KG1 (cell line): ENCODE results near the gene NEGR1.

Experiments
- DNase-seq: peaks from one replicate; lab custom pipeline; 2025; lab: John Stamatoyannopoulos, UW

NEGR1 gene

DNA sequence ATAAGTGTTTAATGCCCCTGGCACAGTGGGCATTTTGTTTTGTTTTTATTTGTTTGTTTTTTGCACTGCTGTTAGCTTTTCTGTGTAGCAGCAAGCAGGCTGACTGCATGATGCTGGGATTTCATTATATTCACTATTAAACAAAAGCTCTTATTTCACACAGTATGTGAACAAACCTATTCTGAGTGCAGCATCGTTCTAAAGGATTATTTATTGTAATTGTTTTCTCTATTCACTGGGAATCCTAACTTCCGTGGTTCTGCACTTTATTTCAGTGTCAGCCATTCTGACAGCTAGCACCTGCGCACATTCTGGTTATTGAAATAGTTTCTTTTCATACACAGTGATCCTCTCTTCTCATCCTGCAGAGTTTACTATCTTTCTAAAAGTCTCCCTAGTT, 595.0 kb downstream of the NEGR1 start:
- DNase-seq, result no peak

DNA sequence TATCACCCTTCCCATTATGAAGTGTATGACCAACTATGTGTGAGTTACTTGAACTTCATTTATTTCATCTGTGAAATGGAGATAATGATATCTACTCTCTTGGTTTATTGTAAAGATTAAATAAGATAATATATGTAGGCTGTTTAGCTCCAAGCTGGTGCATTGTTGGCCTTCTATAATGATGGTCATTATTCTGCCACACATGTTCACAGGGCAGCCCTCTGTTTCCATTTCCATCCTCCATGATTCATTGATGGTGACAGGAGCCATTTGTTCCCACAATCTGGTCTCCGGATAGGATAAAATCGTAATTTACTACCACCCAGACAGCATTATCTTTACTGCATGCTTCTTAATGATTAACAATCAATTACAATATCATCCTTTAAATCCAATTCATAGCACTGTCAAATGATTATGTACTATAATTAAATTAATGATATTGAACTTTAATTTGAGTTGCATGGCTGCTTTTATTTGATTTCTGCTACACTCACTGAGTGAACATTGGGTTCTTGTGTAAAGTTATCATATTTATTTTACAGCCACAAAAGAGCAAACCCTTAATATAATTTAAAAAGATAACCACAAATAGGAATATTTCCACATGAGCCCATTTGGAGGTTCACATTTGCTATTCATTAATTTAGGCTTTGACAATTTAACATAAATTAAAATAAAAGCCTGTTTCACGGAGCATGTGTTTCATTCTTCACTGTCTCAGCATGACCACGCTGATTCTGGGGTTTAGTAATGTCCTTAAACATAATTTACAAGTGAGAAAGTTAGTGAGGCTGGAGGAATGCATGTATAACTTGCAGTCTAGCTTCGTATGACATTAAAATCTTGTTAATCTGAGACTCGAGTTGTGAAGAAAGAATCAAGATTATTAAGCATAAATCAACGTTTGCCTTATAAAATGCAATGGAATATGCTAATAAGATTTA, 605.1 kb downstream of the NEGR1 start:
- DNase-seq, result no peak

DNA sequence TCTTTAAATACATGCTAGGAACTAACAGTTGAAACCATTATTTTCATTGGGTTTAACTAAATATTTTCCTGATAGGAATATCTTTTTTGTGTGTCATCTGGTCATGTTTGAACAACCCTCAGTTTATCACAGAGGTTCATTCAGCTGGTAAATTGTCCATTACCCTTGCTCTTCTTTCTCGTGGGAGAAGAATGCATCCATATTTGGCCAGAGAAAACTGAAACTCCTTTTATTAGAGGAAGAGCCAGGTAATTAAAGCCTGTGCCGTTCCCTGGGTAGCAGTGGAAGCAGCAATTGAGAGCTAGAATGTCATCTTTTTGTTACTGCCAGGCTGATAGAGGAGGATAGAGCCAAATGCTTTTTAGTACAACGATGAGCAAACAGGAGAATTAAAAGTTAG, 614.3 kb downstream of the NEGR1 start:
- no peak for DNase-seq

DNA sequence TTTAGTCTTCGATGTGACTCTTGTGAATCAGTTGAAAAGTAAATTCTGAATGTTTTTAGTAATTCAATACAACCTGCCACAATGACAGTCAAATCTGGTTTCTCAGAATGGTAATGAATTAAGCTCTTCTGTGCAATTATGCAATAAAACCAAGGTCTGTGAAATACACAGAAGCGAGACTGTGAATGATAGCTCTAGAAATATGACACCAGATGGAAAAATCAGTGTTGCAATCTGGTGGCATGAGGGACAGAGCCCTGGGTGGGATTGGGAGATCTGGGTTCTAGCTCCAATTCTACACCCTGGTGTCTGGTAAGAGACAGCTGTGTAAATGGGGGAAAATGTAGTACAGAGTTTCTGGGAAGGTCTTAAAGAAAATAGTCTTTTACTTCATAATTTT, 615.1 kb downstream of the NEGR1 start:
- DNase-seq, result no peak

DNA sequence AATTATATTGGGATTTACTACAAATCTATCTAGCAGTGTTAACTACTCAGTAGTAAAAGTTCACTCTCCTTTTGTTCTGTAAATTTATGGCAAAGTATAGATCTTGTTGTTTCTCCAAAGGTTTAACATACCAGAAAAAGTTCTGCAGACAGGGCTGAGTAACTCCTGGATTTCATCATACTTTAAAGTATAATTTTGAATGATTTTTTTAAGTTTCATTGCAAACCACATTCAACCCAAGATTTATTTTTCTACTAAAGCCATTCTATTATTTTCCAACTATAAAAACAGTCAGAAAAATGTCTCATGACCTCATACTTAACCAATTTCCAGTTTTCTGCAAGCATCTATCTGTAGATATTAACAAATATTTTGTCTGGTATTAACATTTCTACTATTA, 615.7 kb downstream of the NEGR1 start:
- no peak for DNase-seq

DNA sequence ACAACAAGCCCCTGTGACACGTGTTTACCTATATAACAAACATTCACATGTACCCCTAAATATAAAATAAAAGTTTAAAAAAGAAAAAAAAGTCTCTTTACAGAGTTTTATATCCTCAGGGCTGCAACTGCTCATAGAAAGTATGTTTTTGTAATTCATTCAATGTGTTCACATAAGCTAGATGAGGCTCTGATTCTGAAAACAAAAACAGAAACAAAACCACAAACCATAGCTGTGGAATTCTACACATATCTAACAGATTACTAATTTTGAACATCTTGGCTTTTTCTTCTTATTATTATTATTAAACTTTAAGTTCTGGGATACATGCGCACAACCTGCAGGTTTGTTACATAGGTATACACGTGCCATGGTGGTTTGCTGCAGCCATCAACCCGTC, 621.9 kb downstream of the NEGR1 start:
- DNase-seq, result no peak

DNA sequence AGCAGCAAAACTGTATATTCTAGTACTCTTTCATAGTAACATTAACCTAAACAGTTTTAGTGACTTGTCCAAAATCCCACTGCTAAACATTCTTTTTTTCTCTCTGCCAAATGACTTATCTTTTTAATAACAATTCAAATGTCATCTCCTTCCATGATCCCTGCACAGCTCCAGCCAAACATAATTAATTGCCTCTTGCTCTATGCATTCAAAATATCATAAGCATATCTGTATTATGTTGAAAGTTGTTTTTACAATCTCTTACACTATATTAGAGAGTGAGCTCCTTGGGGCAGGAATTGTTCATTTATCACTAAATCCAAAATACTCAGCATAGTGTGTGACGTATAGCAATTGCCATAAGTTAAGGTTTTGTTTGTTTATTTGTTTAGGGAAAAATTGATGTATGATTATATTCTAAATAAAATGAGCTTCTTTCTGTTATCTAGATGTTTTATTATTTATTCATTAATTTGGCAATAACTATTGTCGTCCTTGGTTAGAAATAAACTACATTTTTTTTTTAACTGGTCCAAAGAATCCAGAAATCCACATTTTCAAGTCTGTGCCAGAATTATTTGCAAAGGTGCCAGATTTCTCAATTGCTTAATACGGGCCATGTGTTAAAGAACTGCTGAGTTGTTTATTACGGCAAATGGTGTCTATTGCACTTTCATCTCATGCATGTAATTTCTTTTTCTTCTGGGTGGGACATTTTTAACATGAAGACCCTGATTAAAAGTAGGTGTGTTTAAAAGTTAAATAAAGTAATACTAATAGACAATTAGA, 624.3 kb downstream of the NEGR1 start:
- no peak for DNase-seq

DNA sequence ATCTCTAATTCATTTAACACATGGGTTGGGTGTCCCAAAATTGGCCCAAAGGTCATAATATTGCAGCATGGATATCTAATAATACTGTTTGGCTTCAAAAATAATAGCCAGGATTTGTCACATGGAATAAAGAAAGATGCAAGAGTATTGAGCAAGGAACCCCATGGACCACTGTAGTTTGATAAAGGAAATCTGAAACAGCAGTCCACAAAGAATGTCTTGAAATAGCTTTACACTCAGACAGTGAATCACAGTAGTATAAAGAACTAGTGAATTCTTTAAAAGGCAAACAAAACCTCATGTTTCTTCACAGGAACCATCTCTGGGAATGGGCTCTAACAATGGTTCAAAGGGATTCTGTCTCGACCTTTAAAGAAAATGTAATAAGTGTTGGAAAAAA, 625.4 kb downstream of the NEGR1 start:
- no peak for DNase-seq

DNA sequence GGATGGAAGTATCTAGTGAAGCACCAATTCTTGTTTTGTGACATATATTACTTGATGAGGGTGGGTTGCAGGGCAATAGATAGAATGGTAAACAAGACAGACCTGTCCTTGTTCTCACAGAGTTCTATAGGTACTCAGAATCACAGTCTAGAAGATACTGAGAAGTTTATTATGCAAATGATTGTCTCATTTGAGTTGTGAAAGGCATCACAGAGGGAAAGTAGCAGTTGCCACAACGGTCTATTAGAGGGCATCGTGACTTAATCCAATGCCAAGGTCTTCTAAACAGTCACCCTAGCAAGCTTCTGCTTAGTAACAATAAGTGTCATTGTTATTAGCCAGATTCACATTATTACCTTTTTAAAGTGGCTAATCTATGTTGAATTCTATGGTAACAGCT, 626.7 kb downstream of the NEGR1 start:
- DNase-seq, result no peak

DNA sequence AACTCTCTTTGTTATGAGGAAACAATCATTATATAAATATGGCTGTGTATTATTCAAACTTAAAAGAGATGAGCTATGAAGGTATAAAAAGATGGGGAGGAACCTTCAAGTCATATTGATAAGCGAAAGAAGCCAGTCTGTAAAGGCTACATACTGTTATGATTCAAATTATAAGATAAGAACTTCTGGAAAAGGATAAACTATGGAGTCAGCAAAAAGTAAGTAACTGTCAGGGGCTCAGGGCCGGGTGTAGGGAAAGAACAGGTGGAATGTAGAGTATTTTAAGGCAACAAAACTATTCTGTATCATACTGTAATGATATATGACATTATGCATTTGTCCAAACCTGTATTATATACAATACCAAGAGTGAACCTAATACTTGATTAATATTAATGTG, 628.4 kb downstream of the NEGR1 start:
- DNase-seq, result no peak

DNA sequence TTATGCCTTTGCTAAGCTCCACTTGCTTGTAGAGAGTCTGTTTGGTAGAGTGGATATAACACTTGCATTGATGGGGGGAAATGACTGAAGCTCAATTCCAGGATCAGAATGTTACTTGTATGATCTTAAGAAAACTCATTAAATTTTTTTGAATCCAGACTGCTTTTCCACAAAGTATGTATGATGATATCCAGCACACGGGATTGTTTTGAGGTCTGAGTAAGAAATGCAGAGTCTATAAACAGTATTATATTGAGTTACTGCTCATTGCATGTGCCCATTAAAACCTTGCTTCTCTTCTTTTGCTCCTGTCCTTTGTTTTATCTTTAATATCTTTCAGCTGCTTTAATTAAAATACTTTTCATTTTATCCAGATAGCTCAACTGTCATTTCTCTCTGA, 631.1 kb downstream of the NEGR1 start:
- DNase-seq, result no peak

DNA sequence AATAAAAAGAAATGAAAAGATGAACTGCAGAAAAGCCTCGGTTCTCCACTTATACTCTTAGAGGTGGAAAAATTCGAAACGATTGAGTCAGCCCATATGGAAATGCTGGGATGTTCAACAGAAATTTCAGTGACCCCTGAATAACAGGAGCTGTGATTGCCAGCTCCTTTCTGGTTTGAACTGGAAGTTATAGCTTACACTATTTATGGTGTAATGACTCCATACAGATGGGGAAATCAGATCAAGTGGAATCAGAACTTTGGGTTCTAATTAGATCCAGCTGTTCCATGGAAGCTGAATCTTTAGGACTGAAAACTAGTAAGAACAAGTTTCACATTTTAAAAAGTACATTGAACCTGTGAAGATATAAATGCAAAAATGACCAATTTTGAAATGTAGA, 632.2 kb downstream of the NEGR1 start:
- DNase-seq, result no peak

DNA sequence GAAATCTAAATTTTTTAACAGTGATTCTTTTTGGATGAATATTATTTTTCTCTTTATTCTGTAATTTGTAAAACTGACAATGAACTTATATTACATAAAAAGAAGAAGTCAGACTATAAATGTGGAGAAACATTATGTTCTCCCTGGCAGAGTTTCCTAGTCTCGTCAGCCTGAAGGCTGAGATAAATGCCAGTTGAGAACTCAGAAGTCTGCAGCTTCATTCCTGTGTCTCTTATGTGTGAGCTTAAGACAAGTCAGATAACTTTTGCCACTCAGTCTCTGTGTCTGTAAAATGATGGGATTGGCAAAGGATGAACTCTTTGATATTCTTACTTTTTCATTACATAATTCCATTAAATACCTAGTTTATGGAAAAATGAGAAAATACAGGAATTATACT, 632.7 kb downstream of the NEGR1 start:
- no peak for DNase-seq

DNA sequence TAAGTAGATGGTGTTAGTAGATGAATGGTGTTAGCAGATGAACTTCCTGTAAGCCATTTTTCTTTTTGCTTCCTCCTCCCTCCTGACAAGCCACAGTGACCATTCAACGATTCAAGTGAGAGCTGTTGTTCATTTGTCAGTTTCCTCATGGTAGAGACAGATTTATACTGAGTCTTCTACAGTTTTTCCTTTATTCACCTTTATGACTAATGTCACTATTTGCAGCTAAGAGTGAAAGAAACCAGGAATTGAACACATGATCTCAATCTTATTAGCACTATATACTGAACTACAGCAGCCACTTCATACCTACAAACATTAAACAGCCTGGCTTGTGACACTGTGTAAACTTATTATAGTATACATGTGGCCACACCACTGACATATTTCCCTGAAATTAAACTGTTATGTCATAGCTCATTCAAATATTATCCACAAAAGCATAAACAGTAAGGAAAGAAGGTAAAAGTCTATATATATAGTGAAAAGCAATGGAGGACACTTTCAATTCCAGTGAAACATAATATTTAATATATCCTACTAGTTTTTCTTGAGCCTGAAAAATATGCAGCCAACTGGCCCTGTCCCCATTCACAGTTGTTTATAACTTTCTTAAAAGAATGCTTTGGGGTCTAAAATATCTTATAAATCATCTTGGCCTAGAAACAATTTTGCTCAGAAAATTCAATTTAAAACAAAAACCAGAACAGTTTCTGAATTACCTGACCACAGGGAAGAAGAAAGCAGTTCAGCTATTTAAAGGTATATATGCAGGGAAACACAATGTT, 634.6 kb downstream of the NEGR1 start:
- no peak for DNase-seq

DNA sequence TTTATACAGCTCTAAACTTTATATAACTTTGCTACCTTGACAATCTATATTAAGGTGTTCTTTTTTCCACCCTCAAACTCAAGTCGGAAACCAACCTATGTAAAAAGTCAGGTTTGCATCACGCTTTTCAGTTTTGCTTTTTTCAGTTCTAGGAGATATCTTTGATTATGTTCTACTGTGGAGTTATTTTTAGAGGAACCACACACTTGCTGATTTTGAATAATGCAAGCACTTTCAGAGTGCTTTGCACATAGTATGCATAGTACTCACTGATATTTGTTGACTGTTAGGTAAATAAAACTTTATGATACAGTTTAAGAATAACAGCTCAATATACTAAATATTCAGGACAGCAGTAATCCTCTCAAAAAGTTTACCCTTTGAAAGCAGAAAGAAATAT, 637.3 kb downstream of the NEGR1 start:
- DNase-seq, result no peak

DNA sequence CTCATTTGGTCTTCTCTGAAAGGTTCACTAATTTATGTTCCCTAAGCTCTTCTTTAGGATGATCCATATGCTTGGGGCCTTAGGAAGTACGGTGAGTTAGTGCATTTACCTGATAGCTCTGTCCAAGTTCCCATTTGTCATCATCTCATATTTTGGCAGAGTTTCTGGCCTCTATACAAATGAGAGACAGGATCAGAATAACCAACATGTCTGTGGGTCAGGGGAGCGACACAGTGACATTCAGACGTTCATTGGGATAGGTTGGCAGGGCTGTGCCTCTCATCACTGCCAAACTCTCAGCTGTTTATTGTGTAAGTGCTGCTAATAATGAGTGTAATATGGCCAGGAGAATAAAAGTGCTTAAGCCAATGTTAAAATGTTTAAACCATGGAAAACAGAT, 640.4 kb downstream of the NEGR1 start:
- no peak for DNase-seq

DNA sequence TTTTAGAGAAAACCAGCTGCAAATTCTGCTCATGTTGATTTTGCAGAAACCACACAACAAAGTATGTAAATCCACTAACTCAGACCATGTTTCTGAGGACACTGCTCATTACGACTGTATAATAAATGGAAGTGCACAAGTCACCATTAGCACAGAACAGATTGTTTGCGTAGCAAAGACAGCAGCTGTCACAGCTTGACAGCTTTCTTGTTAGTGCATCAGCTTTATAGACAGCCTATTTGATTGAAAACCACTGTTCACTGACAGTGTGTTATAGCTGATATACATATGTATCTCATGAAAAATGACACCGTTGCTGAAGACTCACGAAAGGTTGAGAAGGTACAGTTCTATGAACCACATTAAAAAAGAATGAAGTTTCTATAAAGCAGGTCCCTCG, 641.3 kb downstream of the NEGR1 start:
- DNase-seq, result no peak

DNA sequence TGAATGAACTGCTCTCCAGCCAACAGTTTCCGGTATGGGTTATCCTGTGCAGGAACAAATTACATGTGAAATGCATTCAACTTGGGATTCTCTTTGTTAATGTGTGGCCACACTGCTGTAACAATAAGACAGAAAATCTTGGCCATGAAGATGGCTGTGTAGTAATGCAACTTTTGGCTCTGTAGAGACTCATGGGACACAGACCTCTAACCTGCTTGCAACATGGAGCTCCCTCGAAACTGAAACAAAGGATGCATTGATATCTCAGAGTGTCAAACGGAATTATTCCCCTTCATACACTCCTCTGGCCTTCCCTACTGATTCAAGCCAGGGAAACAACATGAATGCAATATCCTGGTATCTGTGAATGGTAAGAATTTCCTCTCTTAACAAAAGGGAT, 642.2 kb downstream of the NEGR1 start:
- DNase-seq, result no peak

DNA sequence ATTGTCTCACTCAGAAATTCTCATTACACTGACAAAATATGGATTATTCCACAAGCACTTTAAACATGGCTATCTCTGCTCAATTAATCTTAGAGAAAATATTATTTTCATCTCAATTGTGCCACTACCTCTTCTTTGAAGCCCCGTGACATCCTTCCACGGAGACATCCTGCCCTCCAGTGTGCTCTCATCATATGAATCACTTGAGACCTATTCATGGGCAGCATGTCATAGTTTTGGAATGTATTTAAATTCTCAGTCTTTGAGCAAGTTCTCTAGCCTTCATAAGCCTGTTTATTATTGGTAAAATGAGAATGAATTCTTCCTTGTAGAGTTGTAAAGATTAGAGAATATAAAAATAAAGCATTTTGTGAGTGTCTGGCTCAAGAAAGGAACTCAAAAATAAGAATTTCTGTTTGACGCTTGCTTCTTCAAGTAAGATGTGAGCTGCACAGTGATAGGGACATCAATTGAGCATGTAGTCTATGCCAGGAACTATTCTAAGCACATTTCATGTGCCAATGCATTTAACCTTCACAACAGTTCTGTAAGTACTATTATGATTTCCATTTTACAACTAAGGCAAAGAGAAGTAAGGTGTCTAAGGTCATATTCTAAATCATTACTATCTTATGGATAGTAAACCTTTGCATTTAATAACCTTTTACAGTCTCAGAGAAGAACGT, 644.1 kb downstream of the NEGR1 start:
- DNase-seq, result no peak

DNA sequence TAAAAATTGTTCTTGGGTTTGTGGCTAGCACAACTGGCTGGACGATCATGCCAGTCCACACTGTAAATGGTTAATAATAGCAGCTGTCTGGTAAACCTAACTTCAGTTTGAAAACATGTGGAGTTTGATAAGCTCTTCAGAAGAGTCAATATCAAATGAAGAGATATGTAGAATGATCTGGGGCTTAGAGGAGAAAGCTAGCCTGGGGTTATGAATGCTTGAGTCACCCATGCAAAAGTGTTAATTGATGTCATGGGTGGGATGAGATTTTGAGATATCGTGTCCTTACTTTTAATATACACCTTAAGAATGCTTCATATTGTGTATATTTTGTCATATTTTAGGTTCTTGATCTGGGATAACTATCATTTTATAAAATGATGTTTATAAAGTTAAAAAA, 646.8 kb downstream of the NEGR1 start:
- DNase-seq, result no peak

DNA sequence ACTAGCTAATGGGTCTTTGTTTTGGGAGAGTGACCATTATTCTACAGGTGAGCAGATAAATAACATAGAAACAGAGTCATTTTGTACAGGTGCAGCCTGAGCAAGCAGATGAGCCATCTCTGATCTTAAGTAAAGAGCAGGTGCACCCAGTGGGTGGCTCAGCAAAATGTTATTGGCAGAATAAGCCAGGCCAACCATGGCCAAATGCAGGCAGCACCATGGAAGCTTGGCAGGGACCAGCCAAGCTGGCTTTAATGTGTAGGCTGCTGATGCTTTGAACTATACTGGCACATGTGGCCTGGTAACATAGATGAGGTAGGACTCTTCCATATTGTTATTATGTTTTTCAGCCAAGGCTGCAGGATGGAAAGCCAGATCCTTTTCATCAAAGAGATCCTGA, 648.2 kb downstream of the NEGR1 start:
- no peak for DNase-seq

DNA sequence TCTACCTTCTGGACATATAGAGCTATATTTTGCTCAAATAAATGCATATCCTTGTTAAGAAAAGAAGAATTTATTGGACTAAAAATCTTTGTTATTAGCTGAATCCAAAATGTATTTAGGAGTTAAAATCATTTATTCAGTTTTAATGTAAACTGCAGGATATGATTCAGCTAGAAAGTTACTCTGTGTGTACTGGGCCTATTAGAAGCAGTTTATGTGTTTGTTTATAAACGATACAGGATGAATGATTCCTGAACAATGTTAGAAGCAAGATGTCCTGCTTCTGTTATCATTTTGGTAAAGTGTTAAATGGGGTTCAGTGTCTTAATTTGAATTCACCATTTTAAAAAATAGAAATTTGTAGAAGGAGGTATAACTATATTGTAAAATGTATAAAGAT, 652.3 kb downstream of the NEGR1 start:
- DNase-seq, result no peak
